ENCODE measurements around the gene CNTN4. TPM values are rescaled to one million over a fixed set of nuclear protein-coding genes. Genes with fewer than 3 reads are reported as not detected.

CNTN4 gene
- total RNA-seq, 1 experiment from 2014 or later: 5.7 TPM

- POLR2A ChIA-PET (ENCODE audit: low non-redundant PET): no interaction called here
- intact Hi-C loops (cut with micrococcal nuclease; ENCODE audit: unreplicated experiment): no loop called here
- no peak for DNase-seq (ENCODE audit: low spot score)
- Histone ChIP-seq H3K4me3 (ENCODE audit: low read depth, low read length, poor library complexity, severe bottlenecking) (no peak overlapping the region), H3K9me3 (ENCODE audit: low read depth, low read length, poor library complexity, severe bottlenecking) (no peaks in the 10 kb centered on the region), H3K27me3 (replicated peaks; ENCODE audit: insufficient read depth, low read depth, low read length, poor library complexity) (no peaks in the 10 kb centered on the region), H3K4me1 (ENCODE audit: insufficient read depth, low read length, poor library complexity, severe bottlenecking) (no peaks in the 10 kb centered on the region), H3K36me3 (ENCODE audit: insufficient read depth, low read length, poor library complexity, severe bottlenecking) (no peaks in the 10 kb centered on the region), H3K27ac (ENCODE audit: low read depth, low read length, poor library complexity, severe bottlenecking) (no peak overlapping the region)
- CTCF ChIA-PET: no interaction called here
- no TSS peak for BruUV-seq (replicated peaks)
- TF ChIP-seq CTCF (conservative IDR thresholded peaks at IDR 0.05; ENCODE audit: low read depth, low read length) (no peak), EZH2 (IDR thresholded peaks at IDR 0.05; ENCODE audit: borderline replicate concordance, low read depth, low read length, poor library complexity, severe bottlenecking) (no peak)
These were observed 727.4 kb downstream of the CNTN4 start for GRCh38 chr3:2826036-2826435.

- TF ChIP-seq EZH2 (IDR thresholded peaks at IDR 0.05; ENCODE audit: borderline replicate concordance, low read depth, low read length, poor library complexity, severe bottlenecking) (no peak), CTCF (conservative IDR thresholded peaks at IDR 0.05; ENCODE audit: low read depth, low read length) (no peak)
- CTCF ChIA-PET: no interaction called here
- Histone ChIP-seq H3K4me3 (ENCODE audit: low read depth, low read length, poor library complexity, severe bottlenecking) (no peak overlapping the region), H3K4me1 (ENCODE audit: insufficient read depth, low read length, poor library complexity, severe bottlenecking) (no peaks in the 10 kb centered on the region), H3K27ac (ENCODE audit: low read depth, low read length, poor library complexity, severe bottlenecking) (no peak overlapping the region), H3K9me3 (ENCODE audit: low read depth, low read length, poor library complexity, severe bottlenecking) (no peaks in the 10 kb centered on the region), H3K27me3 (replicated peaks; ENCODE audit: insufficient read depth, low read depth, low read length, poor library complexity) (no peaks in the 10 kb centered on the region), H3K36me3 (ENCODE audit: insufficient read depth, low read length, poor library complexity, severe bottlenecking) (no peaks in the 10 kb centered on the region)
- no peak for DNase-seq (ENCODE audit: low spot score)
- POLR2A ChIA-PET (ENCODE audit: low non-redundant PET): no interaction called here
- intact Hi-C loops (cut with micrococcal nuclease; ENCODE audit: unreplicated experiment): no loop called here
- no TSS peak for BruUV-seq (replicated peaks)
These were observed 727.8 kb downstream of the CNTN4 start for GRCh38 chr3:2826453-2826852.

GRCh38 chr3:2837239-2837638 is 738.6 kb downstream of the CNTN4 start:
- Histone ChIP-seq H3K4me1 (ENCODE audit: insufficient read depth, low read length, poor library complexity, severe bottlenecking) (no peaks in the 10 kb centered on the region), H3K9me3 (ENCODE audit: low read depth, low read length, poor library complexity, severe bottlenecking) (no peaks in the 10 kb centered on the region), H3K4me3 (ENCODE audit: low read depth, low read length, poor library complexity, severe bottlenecking) (no peak overlapping the region), H3K27ac (ENCODE audit: low read depth, low read length, poor library complexity, severe bottlenecking) (no peak overlapping the region), H3K36me3 (ENCODE audit: insufficient read depth, low read length, poor library complexity, severe bottlenecking) (no peaks in the 10 kb centered on the region), H3K27me3 (replicated peaks; ENCODE audit: insufficient read depth, low read depth, low read length, poor library complexity) (no peaks in the 10 kb centered on the region)
- DNase-seq (ENCODE audit: low spot score): no peak
- ChIA-PET CTCF (no interaction called here), POLR2A (ENCODE audit: low non-redundant PET) (no interaction called here)
- BruUV-seq (replicated peaks): no TSS peak
- no peak for TF ChIP-seq EZH2 (IDR thresholded peaks at IDR 0.05; ENCODE audit: borderline replicate concordance, low read depth, low read length, poor library complexity, severe bottlenecking)
- TF ChIP-seq CTCF (conservative IDR thresholded peaks at IDR 0.05; ENCODE audit: low read depth, low read length): no peak
- intact Hi-C loops (cut with micrococcal nuclease; ENCODE audit: unreplicated experiment): no loop called here

Measured in A673 (cell line).